K562 (cell line): ENCODE results near the gene RNF112. TPM values are rescaled to one million over a fixed set of nuclear protein-coding genes. Genes with fewer than 3 reads are reported as not detected.
A peak's percentile ranks its signal among the peaks of the same experiment; 100 is the strongest.

Experiments used
- CEBPZ ChIP-seq: fragments of 150-350 bp; IDR thresholded peaks from 2 replicates; pipeline ENCODE4 v1.6.1; 2014; ENCODE audit warnings: low read depth, mild to moderate bottlenecking, low read length, borderline replicate concordance
- E2F5 ChIP-seq: sonication (generic); formaldehyde crosslinking; IDR thresholded peaks from 2 replicates; pipeline ENCODE4 v1.8.0; 2022; ENCODE audit warnings: mild to moderate bottlenecking, missing genetic modification reagents
- KLF13 ChIP-seq: fragments of 450-650 bp; IDR thresholded peaks from 2 replicates; pipeline ENCODE4 v1.6.1; 2016; ENCODE audit warnings: missing genetic modification characterization, low read depth, mild to moderate bottlenecking, missing compliant biosample characterization, moderate library complexity, borderline replicate concordance
- RERE ChIP-seq: sonication (generic); formaldehyde crosslinking; IDR thresholded peaks from 2 replicates; pipeline ENCODE4 v1.8.0; 2023; ENCODE audit warnings: missing genetic modification reagents, mild to moderate bottlenecking, borderline replicate concordance
- REST ChIP-seq, 2 experiments: fragments of 450-650 bp; formaldehyde crosslinking in 1 of 2; IDR thresholded peaks; 2 replicates each; pipeline versions ENCODE4 v1.4.0 to v1.6.1; 2014 to 2020; ENCODE audit warnings: mild to moderate bottlenecking in 2 of 2, borderline replicate concordance in 1 of 2, low read depth in 1 of 2
- SMARCB1 ChIP-seq: IDR thresholded peaks from 2 replicates; pipeline ENCODE4 v1.6.1; 2011; ENCODE audit warnings: improper control_type of control experiment, low read depth; ENCODE audit not compliant: insufficient read length
- ZNF134 ChIP-seq: fragments of 250-450 bp; sonication (Bioruptor Pico); conservative IDR thresholded peaks from 2 replicates; pipeline ENCODE4 v1.4.0; 2020
- polyA plus RNA-seq, 8 experiments: library from polyadenylated mRNA; depleted of rRNA in 4 of 8; stranded (reverse) in 5 of 8; unstranded in 3 of 8; fragments of >200 nt; fragmentation: Nextera tagmentation in 2 of 8; fragmentation: Illumina TruSeq in 1 of 8; extraction: Ambion mirVana in 2 of 8; extraction: Trizol in 1 of 8; gene quantifications; 2 replicates each; pipeline versions ENCODE4 v1.2.1 to v1.2.3, GENCODE V29; 2011 to 2014; ENCODE audit warnings: inconsistent platforms in 1 of 8, missing spikeins in 1 of 8
- total RNA-seq, 7 experiments: library from RNA; depleted of rRNA in 6 of 7; stranded (reverse); fragments of >200 nt in 6 of 7; fragmentation: Illumina TruSeq in 2 of 7; extraction: Trizol in 2 of 7; gene quantifications; 2 replicates each; pipeline versions ENCODE4 v1.2.1 to v1.2.3, GENCODE V29; 2011 to 2021; ENCODE audit warnings: low replicate concordance in 1 of 7

RNF112 gene
- total and polyA plus RNA-seq, 9 of the 15 experiments (the other 6 are each of a cell fraction or from before 2014, with no cell fraction given) = 0.05 TPM; not detected in 8

- TF ChIP-seq REST (IDR thresholded peaks at IDR 0.05; ENCODE audit: borderline replicate concordance) (peak; percentile 97), REST (CRISPR knock-in tag; IDR thresholded peaks at IDR 0.05; ENCODE audit: low read depth) (no peak), RERE (no peak), SMARCB1 (no peak), CEBPZ (no peak), E2F5 (CRISPR knock-in tag) (no peak), ZNF134 (CRISPR knock-in tag) (no peak), KLF13 (tag) (no peak)
Observed at GRCh38 chr17:19384723-19385391, 26.2 kb upstream of the RNF112 start (continued).
